ENCODE data around the gene EDNRA. TPM values are rescaled to one million over a fixed set of nuclear protein-coding genes. Genes with fewer than 3 reads are reported as not detected.

Gene EDNRA
- total RNA-seq, 1 experiment from 2014 or later, result 0.16 TPM

DNA sequence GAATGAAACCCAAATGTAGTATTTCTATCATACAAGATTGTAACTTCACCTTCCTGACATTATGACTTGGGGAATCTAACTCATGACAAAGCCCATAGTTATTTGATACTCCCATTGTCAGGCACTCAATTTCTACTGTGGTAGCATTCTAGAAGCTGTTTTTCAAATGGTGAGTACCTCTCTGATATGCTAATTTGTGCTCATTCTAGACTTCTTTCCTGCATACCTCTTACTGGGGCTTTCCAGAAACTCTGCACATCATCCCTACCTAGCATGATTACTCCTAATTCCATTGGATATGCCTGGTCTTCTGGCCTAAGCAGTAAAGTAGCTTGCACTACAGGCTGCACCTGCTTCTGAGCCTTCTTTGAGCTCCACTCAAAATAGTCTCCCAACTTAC, 85.9 kb downstream of the EDNRA start:
- Histone ChIP-seq H3K36me3 (no peaks in the 10 kb centered on the region), H3K4me3 (no peak overlapping the region), H3K9me3 (no peaks in the 10 kb centered on the region), H3K27me3 (no peaks in the 10 kb centered on the region)
- no peak for DNase-seq

DNA sequence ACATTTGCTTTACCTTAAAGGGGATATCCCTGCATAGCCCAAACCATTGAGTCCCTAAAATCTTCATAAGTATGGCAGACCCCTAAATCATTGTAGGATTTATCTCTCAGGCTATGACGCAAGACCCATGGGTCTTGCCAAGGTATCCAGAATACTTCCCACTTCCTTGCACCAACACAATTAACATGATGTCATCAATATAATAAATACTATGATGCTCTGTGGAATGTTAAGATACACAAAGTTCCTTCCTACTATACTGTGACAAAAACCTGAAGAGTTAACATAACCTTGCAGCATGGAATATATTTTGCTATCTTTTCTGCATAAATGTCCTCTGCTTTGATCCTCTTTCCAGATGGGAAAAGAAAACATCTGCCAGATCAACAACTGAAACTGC, 86.4 kb downstream of the EDNRA start:
- Histone ChIP-seq H3K4me3 (no peak overlapping the region), H3K9me3 (no peaks in the 10 kb centered on the region), H3K36me3 (no peaks in the 10 kb centered on the region), H3K27me3 (no peaks in the 10 kb centered on the region)
- no peak for DNase-seq

DNA sequence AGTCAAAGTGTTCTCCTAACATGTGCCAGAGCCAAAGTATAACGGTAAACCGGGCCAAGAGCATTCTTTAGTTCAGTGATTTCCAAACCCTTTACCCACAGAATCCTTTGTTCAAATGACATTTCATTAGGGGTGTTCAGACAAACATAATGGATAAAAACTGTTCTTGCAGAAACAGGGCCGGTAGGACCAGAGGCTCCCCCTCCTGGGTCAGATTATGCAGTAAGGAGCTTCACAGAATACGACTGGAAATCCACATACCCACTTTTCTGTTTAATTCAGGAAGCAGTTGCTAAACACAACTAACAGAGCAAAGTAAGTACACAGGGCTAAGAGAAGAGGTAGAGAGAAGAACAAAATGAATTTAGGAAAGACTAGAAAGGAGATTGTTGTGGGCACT, 89.7 kb downstream of the EDNRA start:
- Histone ChIP-seq H3K27me3 (no peaks in the 10 kb centered on the region), H3K4me3 (no peak overlapping the region), H3K36me3 (no peaks in the 10 kb centered on the region), H3K9me3 (no peaks in the 10 kb centered on the region)
- DNase-seq, result no peak

DNA sequence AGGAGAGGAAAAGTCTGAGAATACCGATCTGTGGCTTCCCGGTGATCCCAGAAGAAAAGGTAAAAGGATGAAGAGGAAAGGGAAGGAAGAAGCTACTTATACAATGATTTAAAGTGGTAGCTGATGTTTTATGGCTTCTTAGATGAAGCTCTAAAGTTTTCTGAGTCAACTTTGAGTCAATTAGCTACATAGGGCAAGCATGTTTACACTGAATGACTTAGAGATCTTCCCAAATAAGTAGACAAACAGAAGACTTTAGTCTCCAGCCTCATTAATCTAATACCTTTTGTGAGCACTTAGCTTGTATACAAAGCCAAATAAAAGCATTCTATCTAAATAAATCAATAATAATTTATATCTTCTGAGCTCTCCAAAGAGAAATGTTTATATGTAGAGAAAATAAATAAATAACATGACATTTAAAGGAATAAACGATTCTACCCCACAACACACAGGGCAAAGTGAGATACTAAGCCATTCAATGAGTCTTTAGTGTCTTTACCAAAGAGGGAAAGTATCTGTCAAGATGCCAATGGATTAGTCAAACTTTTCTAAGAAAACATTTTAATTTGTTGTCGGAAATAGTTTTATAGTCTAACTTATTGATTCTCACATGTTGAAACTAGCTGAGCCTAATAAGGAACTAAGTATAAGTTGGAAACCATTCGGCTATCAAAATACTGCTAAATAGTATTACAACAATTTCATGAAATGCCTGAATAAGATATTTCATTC, 90.3 kb downstream of the EDNRA start:
- Histone ChIP-seq H3K4me3 (no peak overlapping the region), H3K27me3 (no peaks in the 10 kb centered on the region), H3K9me3 (no peaks in the 10 kb centered on the region), H3K36me3 (no peaks in the 10 kb centered on the region)
- DNase-seq, result no peak

DNA sequence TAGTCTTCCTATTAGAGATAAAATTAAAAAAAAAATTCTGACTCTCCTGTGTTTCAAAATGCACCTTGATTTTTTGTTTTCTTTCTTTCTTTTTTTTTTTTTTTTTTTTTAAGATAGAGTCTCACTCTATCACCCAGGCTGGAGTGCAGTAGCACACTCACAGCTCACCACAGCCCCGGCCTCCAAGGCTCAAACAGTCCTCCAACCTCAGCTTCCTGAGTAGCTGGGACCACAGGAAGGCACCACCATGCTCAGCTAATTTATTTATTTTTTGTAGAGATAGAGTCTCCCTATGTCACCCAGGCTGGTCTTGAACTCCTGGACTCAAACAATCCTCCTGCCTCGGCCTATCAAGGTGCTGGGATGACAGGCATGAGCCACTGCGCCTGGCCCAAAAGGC, 95.2 kb downstream of the EDNRA start:
- Histone ChIP-seq H3K9me3 (no peaks in the 10 kb centered on the region), H3K27me3 (no peaks in the 10 kb centered on the region), H3K36me3 (no peaks in the 10 kb centered on the region), H3K4me3 (no peak overlapping the region)
- DNase-seq, result no peak

DNA sequence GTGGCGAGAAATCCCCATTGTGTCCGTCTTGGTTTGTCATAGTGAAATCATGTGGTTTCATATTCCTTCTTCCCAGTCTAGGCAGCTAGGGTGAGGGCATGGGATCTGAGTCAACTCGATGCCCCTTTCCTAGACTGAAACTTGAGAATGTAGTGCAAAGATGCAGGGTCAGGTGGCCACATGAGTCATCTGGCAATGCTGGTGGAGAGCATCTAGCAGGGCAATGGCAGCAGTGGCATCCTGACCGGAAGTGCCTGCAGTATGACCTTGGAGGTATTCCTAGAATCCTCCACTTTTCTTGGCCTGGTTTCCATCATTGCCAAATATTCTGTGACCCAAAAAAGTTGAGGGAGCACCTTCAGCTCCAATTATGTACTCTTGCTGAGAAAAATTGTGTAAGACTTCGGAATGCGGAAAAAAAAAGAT, 97.2 kb downstream of the EDNRA start:
- Histone ChIP-seq H3K27me3 (no peaks in the 10 kb centered on the region), H3K9me3 (no peaks in the 10 kb centered on the region), H3K36me3 (no peaks in the 10 kb centered on the region), H3K4me3 (no peak overlapping the region)
- DNase-seq, result peak; percentile 92

DNA sequence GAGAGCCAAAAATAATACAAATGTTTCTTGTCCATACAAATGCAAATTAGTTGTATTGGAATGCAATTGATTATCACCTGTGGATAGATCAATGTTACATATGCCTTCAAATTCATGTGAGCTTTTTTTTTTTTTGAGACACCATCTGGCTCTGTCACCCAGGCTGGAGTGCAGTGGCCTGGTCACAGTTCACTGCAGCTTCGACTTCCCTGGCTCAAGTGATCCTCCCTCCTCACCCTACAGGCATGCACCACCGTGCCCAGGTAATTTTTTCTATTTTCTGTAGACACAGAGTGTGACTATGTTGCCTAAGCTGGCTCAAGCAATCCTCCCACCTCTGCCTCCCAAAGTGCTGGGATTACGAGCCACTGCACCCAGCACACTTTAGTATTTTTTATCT, 97.7 kb downstream of the EDNRA start:
- DNase-seq, result no peak
- Histone ChIP-seq H3K4me3 (no peak overlapping the region), H3K27me3 (no peaks in the 10 kb centered on the region), H3K36me3 (no peaks in the 10 kb centered on the region), H3K9me3 (no peaks in the 10 kb centered on the region)

DNA sequence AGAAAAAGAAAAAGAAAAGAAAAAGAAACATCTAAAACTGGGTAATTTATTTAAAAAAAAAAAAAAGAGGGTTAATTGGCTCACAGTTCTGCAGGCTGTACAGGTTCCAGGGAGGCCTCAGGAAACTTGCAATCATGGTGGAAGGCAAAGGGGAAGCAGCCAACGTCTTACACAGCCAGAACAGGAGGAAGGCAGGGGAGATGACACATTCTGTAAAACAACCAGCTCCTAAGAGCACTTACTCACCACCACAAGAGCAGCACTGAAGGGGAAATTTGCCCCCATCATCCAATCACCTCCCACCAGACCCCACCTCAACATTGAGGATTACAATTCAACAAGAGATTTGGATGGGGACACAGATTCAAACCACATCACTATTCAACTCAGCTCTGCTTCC, 99.5 kb downstream of the EDNRA start:
- no peak overlapping the region for H3K4me3 ChIP-seq
- no peaks in the 10 kb centered on the region for H3K36me3 ChIP-seq
- no peaks in the 10 kb centered on the region for H3K27me3 ChIP-seq
- DNase-seq, result no peak
- no peaks in the 10 kb centered on the region for H3K9me3 ChIP-seq

DNA sequence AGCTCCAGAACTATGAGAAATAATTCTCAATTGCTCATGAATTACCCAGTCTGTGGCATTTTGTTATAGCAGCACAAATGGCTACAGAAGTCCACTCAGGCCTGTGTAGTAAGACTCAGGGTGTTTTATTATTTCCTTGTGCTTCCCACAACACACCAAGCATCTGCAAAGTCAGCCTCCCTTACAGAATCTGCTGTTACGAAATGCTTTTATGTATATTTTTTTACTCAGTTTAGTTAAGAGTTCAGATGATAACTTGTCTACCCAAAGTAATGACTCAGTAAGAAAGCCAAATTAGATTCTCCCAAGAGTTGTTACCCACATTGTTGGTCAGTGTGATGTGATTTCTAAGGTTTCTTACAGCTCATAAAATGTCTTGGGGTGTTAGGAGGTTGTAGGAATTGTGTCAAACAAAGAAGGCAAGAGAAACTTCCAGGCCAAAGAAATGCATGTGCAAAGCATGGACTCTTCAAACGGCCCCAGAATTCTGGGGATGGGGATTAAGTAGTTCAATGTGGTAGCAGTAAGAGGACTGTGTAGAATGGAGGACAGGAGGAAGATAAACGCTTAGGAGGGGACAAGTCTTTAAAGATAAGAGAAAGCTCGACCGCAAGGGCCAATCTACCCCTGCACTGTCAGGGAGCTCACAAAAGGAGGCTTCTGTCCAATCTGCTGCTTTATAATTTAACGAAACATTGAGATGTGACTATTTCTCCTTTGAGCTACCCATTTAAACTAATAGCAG, 100.9 kb downstream of the EDNRA start:
- Histone ChIP-seq H3K36me3 (no peaks in the 10 kb centered on the region), H3K27me3 (no peaks in the 10 kb centered on the region), H3K4me3 (no peak overlapping the region), H3K9me3 (no peaks in the 10 kb centered on the region)
- DNase-seq, result no peak

DNA sequence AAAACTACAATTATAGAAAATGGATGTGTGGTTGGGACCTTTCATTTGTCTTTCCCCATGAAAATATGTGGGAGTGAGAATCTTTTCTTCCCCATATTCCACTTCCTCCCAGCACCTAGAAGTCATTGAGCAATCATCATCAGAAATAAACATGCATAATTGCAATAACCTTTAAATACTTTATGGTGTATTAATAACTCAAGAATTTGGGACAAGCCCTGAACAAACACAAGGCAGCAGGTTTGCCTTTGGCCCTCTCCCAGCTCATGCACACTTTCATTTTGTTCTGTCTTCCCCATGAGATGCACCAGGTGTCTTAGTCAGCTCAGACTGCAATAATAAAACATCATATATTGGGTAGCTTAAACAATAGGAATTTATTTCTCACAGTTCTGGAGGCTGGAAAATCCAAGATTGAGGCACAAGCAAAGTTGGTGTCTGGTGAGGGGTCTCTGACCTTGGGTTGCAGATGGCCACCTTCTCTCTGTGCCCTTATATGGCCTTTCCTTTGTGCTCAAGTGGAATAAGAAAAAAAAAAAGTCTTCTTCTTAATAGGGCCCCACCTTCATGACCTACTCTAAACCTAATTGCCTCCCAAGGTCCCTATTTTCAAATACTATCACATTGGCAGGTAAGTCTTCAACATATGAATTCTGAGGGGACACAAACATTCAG, 101.6 kb downstream of the EDNRA start:
- H3K36me3 ChIP-seq, result no peaks in the 10 kb centered on the region
- no peak for DNase-seq
- no peak overlapping the region for H3K4me3 ChIP-seq
- no peaks in the 10 kb centered on the region for H3K27me3 ChIP-seq
- H3K9me3 ChIP-seq, result no peaks in the 10 kb centered on the region

DNA sequence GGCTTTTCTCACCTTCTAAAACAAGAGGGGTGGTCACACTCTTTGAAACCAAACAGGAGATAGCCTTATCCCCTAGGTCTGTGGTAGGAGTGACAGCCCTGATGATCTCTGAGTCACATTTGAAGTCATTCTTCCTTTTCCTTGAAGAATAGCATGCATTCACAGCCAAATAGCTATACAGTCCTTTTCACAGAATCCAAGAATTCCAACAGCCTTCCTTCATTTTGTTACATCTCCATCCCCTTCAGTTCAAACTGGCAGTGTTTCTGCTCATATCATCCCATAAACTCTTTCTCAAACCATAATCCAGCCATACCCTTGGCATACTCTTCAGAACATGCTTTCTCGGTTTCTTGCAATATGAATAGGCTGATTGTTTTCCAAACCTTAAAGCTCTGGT, 103.0 kb downstream of the EDNRA start:
- H3K27me3 ChIP-seq, result no peaks in the 10 kb centered on the region
- H3K36me3 ChIP-seq, result no peaks in the 10 kb centered on the region
- DNase-seq, result no peak
- H3K9me3 ChIP-seq, result no peaks in the 10 kb centered on the region
- H3K4me3 ChIP-seq, result no peak overlapping the region

DNA sequence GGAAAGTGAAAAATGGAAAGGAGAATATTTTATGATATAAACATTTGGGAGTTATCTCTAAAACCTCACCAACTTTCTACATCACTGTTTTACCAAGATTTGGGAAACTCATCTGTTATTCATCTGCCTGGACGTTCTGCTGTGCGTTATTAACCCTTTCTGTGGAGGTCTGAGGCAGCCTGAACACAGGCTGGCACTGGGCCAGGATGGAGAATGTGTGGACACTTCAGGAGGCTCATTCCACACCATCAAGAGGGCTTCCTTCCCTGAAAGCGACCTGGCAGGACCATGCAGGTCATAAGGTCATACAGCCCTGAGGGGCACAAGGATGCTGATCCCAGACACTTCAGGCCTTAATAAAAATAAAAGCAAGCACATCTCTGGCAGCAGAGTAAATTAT, 105.1 kb downstream of the EDNRA start:
- no peak for DNase-seq
- no peak overlapping the region for H3K4me3 ChIP-seq
- no peaks in the 10 kb centered on the region for H3K9me3 ChIP-seq
- H3K27me3 ChIP-seq, result no peaks in the 10 kb centered on the region
- H3K36me3 ChIP-seq, result no peaks in the 10 kb centered on the region

DNA sequence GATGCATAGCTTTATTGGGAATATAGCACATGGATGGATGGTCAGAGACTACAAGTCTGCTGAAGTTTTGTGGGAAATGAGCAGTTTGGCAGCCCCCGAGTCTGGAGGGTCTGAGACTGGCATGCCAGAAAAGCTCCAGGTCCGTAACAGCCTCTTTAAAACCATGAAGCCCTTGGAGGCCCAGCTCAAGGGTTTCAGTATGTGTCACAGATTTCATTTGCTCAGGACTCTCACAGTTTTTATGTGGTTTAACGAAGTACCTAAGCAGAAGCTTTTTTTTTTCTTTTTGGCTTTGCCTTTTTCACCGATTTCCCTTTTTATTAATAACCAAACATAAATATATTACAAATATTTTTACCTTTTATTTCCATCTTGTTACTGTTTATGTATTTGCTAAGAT, 105.7 kb downstream of the EDNRA start:
- DNase-seq, result no peak
- H3K4me3 ChIP-seq, result no peak overlapping the region

DNA sequence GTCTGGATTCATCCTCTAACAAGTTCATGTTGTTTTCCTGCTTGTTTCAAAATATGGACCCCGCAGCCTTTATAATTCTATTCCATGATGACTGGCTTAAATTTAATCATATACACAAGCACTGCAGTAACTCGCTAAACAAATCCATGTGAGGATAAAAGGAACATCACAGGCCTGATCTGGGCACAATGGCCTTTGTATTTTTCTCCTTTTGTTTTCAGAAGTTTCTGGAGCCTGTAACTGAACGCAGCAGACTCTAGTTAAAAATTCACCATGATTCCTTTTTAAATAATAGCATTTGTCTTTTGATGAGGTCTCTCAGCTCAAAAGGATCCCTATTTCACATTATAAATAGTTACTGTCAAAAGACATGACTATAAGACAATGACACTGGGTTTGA, 106.1 kb downstream of the EDNRA start:
- Histone ChIP-seq H3K36me3 (no peaks in the 10 kb centered on the region), H3K4me3 (no peak overlapping the region), H3K27me3 (no peaks in the 10 kb centered on the region), H3K9me3 (no peaks in the 10 kb centered on the region)
- no peak for DNase-seq

More for the DNA sequence above, 105.7 kb downstream of the EDNRA start:
- H3K36me3 ChIP-seq, result no peaks in the 10 kb centered on the region
- H3K9me3 ChIP-seq, result no peaks in the 10 kb centered on the region
- H3K27me3 ChIP-seq, result no peaks in the 10 kb centered on the region

DNA sequence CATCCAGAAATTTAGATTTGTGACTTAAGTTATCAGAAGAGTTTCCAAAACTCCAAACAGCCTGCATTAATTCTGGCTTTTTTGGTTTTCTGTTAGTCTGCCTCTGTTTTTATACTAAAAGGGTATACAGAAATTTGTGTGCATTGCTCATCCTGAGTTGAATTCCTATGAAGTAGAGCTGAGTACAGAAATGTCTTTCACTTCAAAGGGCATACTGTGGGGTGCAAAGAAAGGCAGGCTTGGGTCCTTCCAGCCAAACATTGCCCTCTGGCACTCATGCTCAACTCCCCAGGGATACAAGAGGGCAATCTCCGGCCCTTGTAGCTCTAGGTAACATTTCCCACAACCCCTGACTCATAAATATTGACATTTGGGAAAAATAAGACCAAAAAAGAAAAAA, 108.7 kb downstream of the EDNRA start:
- H3K36me3 ChIP-seq, result no peaks in the 10 kb centered on the region
- DNase-seq, result no peak
- no peaks in the 10 kb centered on the region for H3K27me3 ChIP-seq
- no peaks in the 10 kb centered on the region for H3K9me3 ChIP-seq
- no peak overlapping the region for H3K4me3 ChIP-seq

DNA sequence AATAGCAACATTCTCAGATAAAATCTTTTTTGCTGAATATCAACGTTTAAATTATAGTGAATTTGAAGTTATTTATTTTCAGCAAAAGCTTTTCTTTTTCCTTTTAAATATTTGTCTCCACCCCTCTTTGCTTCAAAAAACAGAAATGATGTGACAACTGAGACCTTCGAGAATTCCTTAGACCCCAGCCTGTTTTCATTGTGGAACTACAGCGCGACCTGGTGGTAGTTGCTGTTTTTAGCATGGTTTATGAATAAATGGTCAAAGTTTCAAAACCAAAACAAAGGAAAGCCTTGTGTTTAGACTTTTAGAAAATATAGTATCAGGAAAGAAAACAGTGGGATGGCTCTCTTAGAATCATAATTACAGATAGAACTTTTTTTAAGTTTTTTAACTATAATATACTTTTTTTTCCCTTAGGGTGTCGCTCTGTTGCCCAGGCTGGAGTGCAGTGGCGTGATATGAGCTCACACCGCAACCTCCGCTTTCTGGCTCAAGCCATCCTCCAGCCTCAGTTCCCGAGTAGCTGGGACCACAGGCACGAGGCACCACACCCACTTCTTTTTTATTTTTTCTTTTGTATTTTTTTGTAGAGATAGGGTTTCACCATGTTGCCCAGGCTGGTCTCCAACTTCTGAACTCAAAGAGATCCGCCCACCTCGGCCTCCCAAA, 109.5 kb downstream of the EDNRA start:
- DNase-seq, result peak; percentile 19
- Histone ChIP-seq H3K27me3 (no peaks in the 10 kb centered on the region), H3K9me3 (no peaks in the 10 kb centered on the region), H3K4me3 (peak overlapping the region; percentile 26), H3K36me3 (no peaks in the 10 kb centered on the region)

DNA sequence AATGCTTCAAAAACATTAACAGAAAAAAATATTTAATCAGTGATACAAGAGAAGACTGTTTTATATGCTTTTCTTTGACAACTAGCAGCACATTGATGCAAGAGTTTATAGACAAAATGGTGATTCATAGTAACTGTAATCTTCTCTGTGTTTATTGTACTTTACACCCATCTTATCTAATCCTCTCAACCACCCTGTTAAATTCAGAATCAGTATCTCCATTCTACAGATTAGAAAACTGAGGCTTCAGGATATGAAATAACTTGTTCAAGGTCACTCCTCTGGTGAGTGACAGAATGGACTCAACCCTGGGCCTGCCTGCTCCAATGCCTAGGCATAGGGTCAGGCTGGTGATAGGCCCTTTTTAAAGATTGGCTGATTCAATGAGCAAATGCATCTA, 110.2 kb downstream of the EDNRA start:
- DNase-seq, result no peak
- Histone ChIP-seq H3K36me3 (no peaks in the 10 kb centered on the region), H3K4me3 (no peak overlapping the region), H3K27me3 (no peaks in the 10 kb centered on the region), H3K9me3 (no peaks in the 10 kb centered on the region)
